HepG2 (cell line): ENCODE measurements around the gene WDR70. TPM values are rescaled to one million over a fixed set of nuclear protein-coding genes. Genes with fewer than 3 reads are reported as not detected.

Source experiments
- ATAC-seq: fragments of 200-7000 bp; cut with Tn5 transposase; 3 replicates; pipeline ENCODE4 v1.9.1; 2020; ENCODE audit warnings: mild to moderate bottlenecking, moderate library complexity
- BruUV-seq: library from RNA; stranded (reverse); fragments of 400-500 nt; replicated peaks from 2 replicates; lab custom pipeline; 2021; lab: Mats Ljungman, UMichigan
- CTCF ChIA-PET: fragments of 300-600 bp; formaldehyde crosslinking; extraction: SDS; loops from one replicate; lab custom pipeline; 2021; ENCODE audit warnings: low total read pairs, inconsistent platforms, low intra/inter-chr PET ratio; lab: Yijun Ruan, JAX
- POLR2A ChIA-PET: fragments of 350-600 bp; sonication (Branson Sonifier 250); formaldehyde crosslinking; loops from one replicate; lab custom pipeline; 2020; ENCODE audit warnings: antibody characterized with exemption, inconsistent platforms; lab: Yijun Ruan, JAX
- DNase-seq: peaks from one replicate; pipeline ENCODE4 v3.0.0-alpha.2; 2015; ENCODE audit warnings: low spot score
- FAIRE-seq: peaks from 3 replicates; lab custom pipeline; 2011; peaks lifted over from hg19 to GRCh38; lab: Jason Lieb, UNC
- H2AFZ ChIP-seq: one replicate; pipeline ENCODE4 v1.6.1; 2011; ENCODE audit warnings: low read length, inconsistent platforms
- H3K27ac ChIP-seq: fragments of 300-600 bp; 3 replicates; pipeline ENCODE4 v1.8.0; 2011; ENCODE audit warnings: mixed run types, mild to moderate bottlenecking, mixed read lengths, low read length, inconsistent platforms; ENCODE audit not compliant: insufficient read depth; ENCODE audit errors: extremely low read length
- H3K27me3 ChIP-seq, 2 experiments: fragments of 200-600 bp in 1 of 2; 2 replicates in 1 of 2; 3 replicates in 1 of 2; pipeline versions ENCODE4 v1.6.0 to v1.8.0; 2011; ENCODE audit warnings: low read length in 2 of 2, mild to moderate bottlenecking in 2 of 2, moderate library complexity in 2 of 2, inconsistent platforms in 1 of 2; ENCODE audit not compliant: insufficient read depth in 2 of 2, control insufficient read depth in 1 of 2
- H3K36me3 ChIP-seq, 2 experiments: fragments of 200-600 bp in 1 of 2; replicated peaks in 1 of 2; 2 replicates in 1 of 2; 3 replicates in 1 of 2; pipeline versions ENCODE4 v1.5.1 to v1.8.0; 2011; ENCODE audit warnings: low read length in 2 of 2, inconsistent platforms in 1 of 2; ENCODE audit not compliant: insufficient read depth in 2 of 2, control insufficient read depth in 1 of 2
- H3K4me1 ChIP-seq: 2 replicates; pipeline ENCODE4 v1.5.1; 2012; ENCODE audit warnings: low read length, inconsistent platforms; ENCODE audit not compliant: insufficient read depth
- H3K4me2 ChIP-seq: 2 replicates; pipeline ENCODE4 v1.6.0; 2011; ENCODE audit warnings: low read depth, low read length, inconsistent platforms
- H3K4me3 ChIP-seq, 3 experiments: fragments of 200-600 bp in 1 of 3; sonication (generic), shearing (Covaris generic) in 1 of 3; replicated peaks in 1 of 3; 2 replicates each; pipeline ENCODE4 v1.5.1; 2011 to 2016; ENCODE audit warnings: low read length in 3 of 3, inconsistent platforms in 2 of 3, low read depth in 2 of 3, mild to moderate bottlenecking in 2 of 3, control low read depth in 1 of 3, mixed read lengths in 1 of 3; ENCODE audit not compliant: insufficient read depth in 1 of 3
- H3K79me2 ChIP-seq: one replicate; pipeline ENCODE4 v1.6.1; 2011; ENCODE audit warnings: low read length, inconsistent platforms; ENCODE audit not compliant: insufficient read depth
- H3K9ac ChIP-seq: 2 replicates; pipeline ENCODE4 v1.6.0; 2011; ENCODE audit warnings: mild to moderate bottlenecking, low read depth, low read length, inconsistent platforms; ENCODE audit not compliant: insufficient read depth
- H3K9me3 ChIP-seq: 2 replicates; pipeline ENCODE4 v1.5.1; 2012; ENCODE audit warnings: mild to moderate bottlenecking, low read length
- H4K20me1 ChIP-seq: 2 replicates; pipeline ENCODE4 v1.6.0; 2011; ENCODE audit warnings: inconsistent platforms, mild to moderate bottlenecking, low read length, moderate library complexity; ENCODE audit not compliant: insufficient read depth
- ARID3A ChIP-seq: IDR thresholded peaks from 2 replicates; pipeline ENCODE4 v1.6.1; 2012; ENCODE audit warnings: low read depth, low read length, improper control_type of control experiment
- ELF3 ChIP-seq: IDR thresholded peaks from 2 replicates; pipeline ENCODE4 v1.6.1; 2016; ENCODE audit warnings: missing genetic modification reagents, missing compliant biosample characterization
- MAF1 ChIP-seq: sonication (generic); formaldehyde crosslinking; IDR thresholded peaks from 2 replicates; pipeline ENCODE4 v1.5.0; 2020; ENCODE audit warnings: missing genetic modification reagents, borderline replicate concordance
- MAFF ChIP-seq: IDR thresholded peaks from 2 replicates; pipeline ENCODE4 v1.6.1; 2011; ENCODE audit warnings: low read depth, low read length, improper control_type of control experiment
- MIER2 ChIP-seq: IDR thresholded peaks from 2 replicates; pipeline ENCODE4 v1.6.1; 2016; ENCODE audit warnings: missing biosample characterization, missing genetic modification reagents
- NFE2 ChIP-seq: sonication (generic); formaldehyde crosslinking; IDR thresholded peaks from 2 replicates; pipeline ENCODE4 v1.4.0; 2020; ENCODE audit warnings: missing genetic modification reagents
- NRL ChIP-seq: sonication (generic); formaldehyde crosslinking; IDR thresholded peaks from 2 replicates; pipeline ENCODE4 v1.5.0; 2020; ENCODE audit warnings: missing genetic modification reagents, mild to moderate bottlenecking, moderate library complexity, borderline replicate concordance
- PHB2 ChIP-seq: fragments of 450-650 bp; IDR thresholded peaks from 2 replicates; pipeline ENCODE4 v1.6.1; 2018; ENCODE audit not compliant: partially characterized antibody
- PHF5A ChIP-seq: IDR thresholded peaks from one replicate; pipeline ENCODE4 v1.6.1; 2018; ENCODE audit warnings: low read depth, missing genetic modification reagents; ENCODE audit not compliant: unreplicated experiment
- POGK ChIP-seq: sonication (generic); formaldehyde crosslinking; conservative IDR thresholded peaks from 2 replicates; pipeline ENCODE4 v1.8.0; 2022; ENCODE audit warnings: mild to moderate bottlenecking, moderate library complexity, missing genetic modification reagents
- SMAD9 ChIP-seq: sonication (generic); formaldehyde crosslinking; IDR thresholded peaks from 2 replicates; pipeline ENCODE4 v1.5.1; 2020; ENCODE audit warnings: mild to moderate bottlenecking, missing genetic modification reagents
- TCF12 ChIP-seq, 2 experiments: fragments of 450-650 bp in 1 of 2; sonication (generic) in 1 of 2; formaldehyde crosslinking in 1 of 2; IDR thresholded peaks; 2 replicates each; pipeline versions ENCODE4 v1.6.1 to v1.8.0; 2017 to 2022; ENCODE audit warnings: antibody characterized with exemption in 1 of 2, mild to moderate bottlenecking in 1 of 2, missing genetic modification reagents in 1 of 2, moderate library complexity in 1 of 2
- THAP11 ChIP-seq: IDR thresholded peaks from 2 replicates; pipeline ENCODE4 v1.6.1; 2016; ENCODE audit warnings: missing biosample characterization, missing genetic modification reagents
- ZNF205 ChIP-seq: IDR thresholded peaks from 2 replicates; pipeline ENCODE4 v1.6.1; 2018; ENCODE audit warnings: missing biosample characterization, missing genetic modification reagents
- ZNF589 ChIP-seq: sonication (generic); formaldehyde crosslinking; conservative IDR thresholded peaks from 2 replicates; pipeline ENCODE4 v1.8.0; 2022; ENCODE audit warnings: mild to moderate bottlenecking, moderate library complexity, missing genetic modification reagents
- ZNF672 ChIP-seq: sonication (generic); formaldehyde crosslinking; IDR thresholded peaks from 2 replicates; pipeline ENCODE4 v1.8.1; 2022; ENCODE audit warnings: missing genetic modification reagents
- ZNF720 ChIP-seq: sonication (generic); formaldehyde crosslinking; IDR thresholded peaks from 2 replicates; pipeline ENCODE4 v1.4.0; 2020; ENCODE audit warnings: missing genetic modification reagents
- ZNF839 ChIP-seq: sonication (generic); formaldehyde crosslinking; IDR thresholded peaks from 2 replicates; pipeline ENCODE4 v1.4.0; 2020; ENCODE audit warnings: missing genetic modification reagents, mild to moderate bottlenecking, borderline replicate concordance
- WGBS: methylation state at CpG from one replicate; pipeline ENCODE4 v1.1.6; 2017; ENCODE audit warnings: low lambda C conversion rate; 5-methylcytosine and 5-hydroxymethylcytosine counted together
- in situ Hi-C: cut with HindIII; loops from 2 replicates; pipeline ENCODE4 v1.10.0; 2017; ENCODE audit warnings: low pct_unique_long_range_greater_than_20kb; ENCODE audit not compliant: extremely low pct_ligation_motif_present
- intact Hi-C: fragments of 100-400 bp; cut with micrococcal nuclease; formaldehyde crosslinking; loops from one replicate; pipeline ENCODE4 v1.10.0; 2022; ENCODE audit not compliant: unreplicated experiment
- polyA plus RNA-seq, 8 experiments: library from polyadenylated mRNA; depleted of rRNA in 3 of 8; stranded (reverse) in 7 of 8; unstranded in 1 of 8; fragments of >200 nt; fragmentation: Illumina TruSeq in 4 of 8; extraction: Trizol in 4 of 8; gene quantifications; 2 replicates each; pipeline versions ENCODE4 v1.2.1 to v1.2.3, GENCODE V29; 2011 to 2016; ENCODE audit warnings: low read depth in 4 of 8, missing spikeins in 1 of 8, mixed read lengths in 1 of 8; ENCODE audit not compliant: insufficient read depth in 1 of 8
- total RNA-seq, 5 experiments: library from RNA; depleted of rRNA; stranded (reverse); fragments of >200 nt; fragmentation: Illumina TruSeq; extraction: Trizol; gene quantifications; 2 replicates each; pipeline ENCODE4 v1.2.3, GENCODE V29; 2016; ENCODE audit warnings: low read depth in 1 of 5

The WDR70 gene
- total and polyA plus RNA-seq, 2 of the 13 experiments (the other 11 are each of a cell fraction or from before 2014, with no cell fraction given), result 14.6 to 30.6 TPM

- no peak for TF ChIP-seq MAF1 (CRISPR knock-in tag)
- no peak for TF ChIP-seq TCF12 (IDR thresholded peaks at IDR 0.05)
- no peak for TF ChIP-seq TCF12 (CRISPR knock-in tag; IDR thresholded peaks at IDR 0.05)
- peak; percentile 14; the same call in 1 of the 2 replicates for TF ChIP-seq MAFF
Measured at GRCh38 chr5:37734114-37734513, 355.0 kb downstream of the WDR70 start (continued).

- Histone ChIP-seq H3K4me2 (no peak overlapping the region), H2AFZ (no peak overlapping the region), H3K9me3 (no peaks in the 10 kb centered on the region), H3K4me1 (no peaks in the 10 kb centered on the region), H3K27ac (no peak overlapping the region), H3K27me3 (no peaks in the 10 kb centered on the region), H3K9ac (no peak overlapping the region), H3K36me3 (peaks cover 0 to 2% of the 10 kb centered on the region in 2 experiments; a peak in 2 of 5 replicates), H4K20me1 (no peaks in the 10 kb centered on the region), H3K4me3 (no peak overlapping the region), H3K79me2 (no peaks in the 10 kb centered on the region)
- CTCF ChIA-PET, result no interaction called here
- 71% methylated on average over 4 of the region's 4 CpGs for WGBS
- FAIRE-seq (no peak), DNase-seq (no peak), ATAC-seq (no peak)
- intact Hi-C loops, result no loop called here
- POLR2A ChIA-PET, result no interaction called here
- in situ Hi-C loops, result no loop called here
- no TSS peak for BruUV-seq
- no peak for TF ChIP-seq NFE2 (CRISPR knock-in tag)
- TF ChIP-seq POGK (CRISPR knock-in tag), result no peak
- TF ChIP-seq ZNF589 (CRISPR knock-in tag), result no peak
- no peak for TF ChIP-seq ZNF839
- no peak for TF ChIP-seq MIER2 (CRISPR knock-in tag)
- TF ChIP-seq ELF3 (CRISPR knock-in tag), result no peak
- no peak for TF ChIP-seq ARID3A
- no peak for TF ChIP-seq ZNF720
- TF ChIP-seq ZNF205 (CRISPR knock-in tag), result no peak
- no peak for TF ChIP-seq SMAD9 (CRISPR knock-in tag)
- TF ChIP-seq THAP11 (CRISPR knock-in tag), result no peak
- no peak for TF ChIP-seq PHF5A (CRISPR knock-in tag)
- TF ChIP-seq NRL (CRISPR knock-in tag), result no peak
- no peak for TF ChIP-seq ZNF672 (CRISPR knock-in tag)
- TF ChIP-seq PHB2, result no peak
Measured at GRCh38 chr5:37735649-37736347, 356.7 kb downstream of the WDR70 start.
